ENCODE measurements around the gene MED13.

GRCh38 chr17:62099532-62099931 lies 34.5 kb upstream of the MED13 start:
- TF ChIP-seq POLR2AphosphoS5 (IDR thresholded peaks at IDR 0.05; ENCODE audit: low read depth, low read length) (no peak), POLR2A (IDR thresholded peaks at IDR 0.05; ENCODE audit: low read depth, low read length) (no peak), TAF1 (IDR thresholded peaks at IDR 0.05; ENCODE audit: borderline replicate concordance, low read depth, low read length) (no peak)

All from GM12892 (cell line).